ENCODE results near the gene CARTPT.

CARTPT gene

DNA sequence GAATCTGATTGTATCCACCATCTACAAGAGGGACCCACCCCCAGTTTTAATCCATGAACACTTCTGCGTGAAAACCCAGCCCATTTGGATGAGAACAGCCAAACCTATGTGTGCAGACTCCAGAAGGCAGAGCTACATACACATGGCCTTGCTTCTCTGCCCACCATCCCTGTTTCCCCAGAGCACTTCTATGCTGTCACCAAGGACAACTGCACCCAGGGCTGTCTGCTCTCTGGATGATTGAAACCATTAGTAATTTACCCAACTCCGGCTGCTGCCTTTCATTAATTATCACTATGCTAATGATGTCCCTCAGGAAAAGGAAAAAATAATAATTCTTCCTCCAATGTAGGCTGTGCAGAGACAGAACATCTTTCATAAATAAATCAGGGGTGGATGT lies 8.9 kb downstream of the CARTPT start:
- no peak for DNase-seq (ENCODE audit: low read depth)
- H3K4me3 ChIP-seq (ENCODE audit: low read depth, low read length), result no peak overlapping the region
- TF ChIP-seq CTCF (conservative IDR thresholded peaks at IDR 0.05; ENCODE audit: low read depth, low read length), result no peak

- DNase-seq (ENCODE audit: low read depth), result no peak
- H3K4me3 ChIP-seq (ENCODE audit: low read depth, low read length), result no peak overlapping the region
- no peak for TF ChIP-seq CTCF (conservative IDR thresholded peaks at IDR 0.05; ENCODE audit: low read depth, low read length)
Observed at GRCh38 chr5:71731015-71731414, 11.9 kb downstream of the CARTPT start.

DNA sequence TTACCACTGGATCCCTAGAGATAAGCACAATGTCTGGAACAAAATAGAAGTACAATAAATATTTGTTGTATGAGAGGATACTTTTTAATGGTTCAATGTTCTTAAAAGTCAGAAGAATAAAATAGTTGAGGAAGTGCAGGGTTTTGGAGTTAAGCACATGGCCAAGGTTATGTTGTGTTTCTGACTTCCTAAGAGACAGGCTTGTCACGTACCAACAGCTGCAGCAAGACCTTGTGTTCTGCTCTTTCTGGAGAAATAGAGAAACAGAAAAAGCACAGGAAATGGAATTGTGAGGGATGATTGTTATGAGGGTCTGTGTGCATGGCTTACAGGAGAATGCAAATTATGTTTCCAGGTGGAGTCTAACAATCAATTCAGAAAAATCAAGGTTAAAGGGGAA lies 12.9 kb downstream of the CARTPT start:
- TF ChIP-seq CTCF (conservative IDR thresholded peaks at IDR 0.05; ENCODE audit: low read depth, low read length), result no peak
- DNase-seq (ENCODE audit: low read depth), result no peak
- no peak overlapping the region for H3K4me3 ChIP-seq (ENCODE audit: low read depth, low read length)

DNA sequence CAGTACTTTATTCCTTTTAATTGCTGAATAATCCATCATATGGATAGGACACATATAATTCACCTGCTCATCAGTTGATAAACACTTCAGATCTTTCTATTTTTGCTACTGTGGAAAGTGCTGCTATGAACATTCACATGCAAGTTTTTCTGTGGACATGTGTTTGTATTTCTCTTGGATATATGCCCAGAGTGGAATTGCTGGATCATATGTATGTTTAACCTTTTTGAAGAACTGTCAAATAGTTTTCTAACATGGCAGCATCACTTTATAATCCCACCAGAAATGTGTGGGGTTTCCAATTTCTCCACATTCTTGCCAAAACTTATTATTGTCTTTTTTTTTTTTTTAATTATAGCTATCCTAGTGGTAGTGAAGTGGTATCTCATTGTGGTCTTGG lies 15.1 kb downstream of the CARTPT start:
- peak; percentile 38 for DNase-seq (ENCODE audit: low read depth)
- TF ChIP-seq CTCF (conservative IDR thresholded peaks at IDR 0.05; ENCODE audit: low read depth, low read length), result no peak
- H3K4me3 ChIP-seq (ENCODE audit: low read depth, low read length), result no peak overlapping the region

- no peak overlapping the region for H3K4me3 ChIP-seq (ENCODE audit: low read depth, low read length)
- no peak for TF ChIP-seq CTCF (conservative IDR thresholded peaks at IDR 0.05; ENCODE audit: low read depth, low read length)
- no peak for DNase-seq (ENCODE audit: low read depth)
Observed at GRCh38 chr5:71737931-71738539, 19.0 kb downstream of the CARTPT start.

- DNase-seq (ENCODE audit: low read depth), result no peak
- no peak for TF ChIP-seq CTCF (conservative IDR thresholded peaks at IDR 0.05; ENCODE audit: low read depth, low read length)
- no peak overlapping the region for H3K4me3 ChIP-seq (ENCODE audit: low read depth, low read length)
Observed at GRCh38 chr5:71738662-71739361, 19.7 kb downstream of the CARTPT start.
